Cardiac septum (tissue), 1 donor: ENCODE results near the gene TRIM61. TPM values are rescaled to one million over a fixed set of nuclear protein-coding genes. Genes with fewer than 3 reads are reported as not detected.
"Not testable (repeated sequence)": the region's sequence is repeated elsewhere in the genome, so short reads cannot be mapped to it uniquely, and the experiment has no call there.

ENCODE experiments used
- DNase-seq: peaks from one replicate; pipeline ENCODE4 v3.0.0-alpha.2; 2020; ENCODE audit warnings: low spot score
- intact Hi-C: fragments of 100-400 bp; cut with DNase I; formaldehyde crosslinking; loops from one replicate; pipeline ENCODE4 v1.14.0; 2022
- long read RNA-seq: library from polyadenylated mRNA; unstranded; transcript quantifications from one replicate; pipeline ENCODE4 v2.0.0, GENCODE V29; 2021
- total RNA-seq: library from RNA; stranded (reverse); fragmentation: NEBNext Ultra II Directional; extraction: Animal tissue kit (Norgen Biotek cat#: 25700); gene quantifications from one replicate; pipeline ENCODE4 v1.2.1, GENCODE V29; 2021
- donor health status: DM: no; HTN: no; CAD: no.

Gene TRIM61
- 1.5 TPM for total RNA-seq
- long read RNA-seq, partial matches to known transcripts: 2 of 3 reads
- long read RNA-seq, other reads (novel, unspliced or antisense): 1 of 3 reads

- intact Hi-C loops: no loop called here
- DNase-seq: no peak
Measured at GRCh38 chr4:164977243-164978164, at the start of gene TRIM61. TRIM61 (minus strand) TSS chr4:164977657; CDS start chr4:164970002, 7,655 bp downstream.

DNA sequence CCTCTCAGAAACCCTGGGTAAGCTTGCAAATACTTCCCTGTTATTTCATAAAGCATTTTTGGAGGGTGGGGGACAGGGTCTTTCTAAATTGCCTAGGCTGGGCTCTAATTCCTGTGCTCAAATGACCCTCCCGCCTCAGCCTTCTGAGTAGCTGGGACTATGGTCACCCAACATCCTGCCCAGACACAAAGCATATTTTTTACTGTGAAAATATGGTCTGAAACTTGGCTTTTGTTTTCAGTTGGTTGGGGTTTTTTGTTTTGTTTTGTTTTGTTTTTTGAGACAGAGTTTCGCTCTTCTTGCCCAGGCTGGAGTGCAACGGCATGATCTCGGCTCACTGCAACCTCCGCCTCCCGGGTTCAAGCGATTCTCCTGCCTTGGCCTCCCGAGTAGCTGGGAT lies 48.3 kb upstream of the TRIM61 start:
- DNase-seq, intact Hi-C loops: not testable (repeated sequence)

- intact Hi-C loops, DNase-seq: not testable (repeated sequence)
Measured at GRCh38 chr4:165019995-165020394, 42.5 kb upstream of the TRIM61 start.

GRCh38 chr4:165016971-165017370 lies 39.5 kb upstream of the TRIM61 start:
- intact Hi-C loops: no loop called here
- DNase-seq: no peak

DNA sequence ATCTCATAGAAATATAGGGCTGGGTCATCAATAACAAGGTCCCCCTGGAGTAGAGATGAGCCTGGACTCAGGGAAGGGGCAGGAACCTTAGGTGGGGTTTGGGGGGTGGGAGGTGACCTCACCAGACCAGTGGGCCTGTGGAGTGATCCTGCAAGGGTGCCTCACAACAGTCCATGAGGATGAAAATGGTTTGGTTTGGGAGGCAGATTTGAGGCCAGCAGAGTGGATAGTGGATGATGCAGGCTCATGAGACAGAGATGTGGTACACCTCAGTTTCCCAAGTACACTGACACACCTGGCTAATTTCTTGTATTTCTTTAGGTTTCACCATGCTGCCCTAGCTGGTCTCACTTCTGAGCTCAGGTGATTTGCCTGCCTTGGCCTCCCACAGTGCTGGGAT lies 36.2 kb upstream of the TRIM61 start:
- DNase-seq: no peak
- intact Hi-C loops: no loop called here

GRCh38 chr4:165011403-165011802 lies 33.9 kb upstream of the TRIM61 start:
- DNase-seq: no peak

GRCh38 chr4:165010991-165011390 lies 33.5 kb upstream of the TRIM61 start:
- DNase-seq: no peak
- intact Hi-C loops: no loop called here

More at GRCh38 chr4:165011403-165011802, 33.9 kb upstream of the TRIM61 start:
- intact Hi-C loops: no loop called here

GRCh38 chr4:165010487-165010886 lies 33.0 kb upstream of the TRIM61 start:
- intact Hi-C loops: no loop called here
- DNase-seq: no peak

DNA sequence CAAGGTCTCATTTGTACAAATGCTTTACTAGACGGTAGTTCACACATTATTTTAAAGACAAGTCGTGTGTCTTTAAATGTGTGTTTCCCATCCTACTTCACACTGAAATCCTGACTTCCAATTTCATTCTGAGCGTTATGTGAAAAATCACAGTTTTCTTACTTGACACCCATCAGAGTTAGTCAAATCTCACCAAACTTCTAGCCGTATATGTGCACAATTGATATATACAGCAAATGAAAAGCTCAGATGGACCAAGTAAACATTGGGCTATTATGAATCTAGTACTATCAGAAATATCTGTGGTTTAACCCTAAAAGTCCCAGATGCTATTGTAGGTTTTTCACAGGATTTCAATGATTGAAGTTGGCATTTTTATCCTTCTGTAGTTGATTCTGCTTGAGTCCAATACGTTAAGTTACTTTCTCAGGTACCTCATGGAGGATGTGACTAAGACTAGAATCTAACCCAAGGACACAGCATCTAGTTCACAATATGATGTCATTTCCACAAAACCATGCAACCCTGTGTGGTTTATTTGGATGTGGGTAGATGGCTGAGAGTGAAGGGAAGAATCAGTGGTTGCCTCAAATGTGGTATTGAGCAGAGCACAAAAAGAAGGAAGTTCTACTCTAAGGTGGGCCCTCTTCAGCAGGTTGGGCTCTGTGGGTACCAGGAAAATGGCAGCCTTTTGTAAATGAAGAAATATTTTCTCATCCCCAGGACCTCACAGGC lies 32.2 kb upstream of the TRIM61 start:
- no peak for DNase-seq
- intact Hi-C loops: no loop called here

DNA sequence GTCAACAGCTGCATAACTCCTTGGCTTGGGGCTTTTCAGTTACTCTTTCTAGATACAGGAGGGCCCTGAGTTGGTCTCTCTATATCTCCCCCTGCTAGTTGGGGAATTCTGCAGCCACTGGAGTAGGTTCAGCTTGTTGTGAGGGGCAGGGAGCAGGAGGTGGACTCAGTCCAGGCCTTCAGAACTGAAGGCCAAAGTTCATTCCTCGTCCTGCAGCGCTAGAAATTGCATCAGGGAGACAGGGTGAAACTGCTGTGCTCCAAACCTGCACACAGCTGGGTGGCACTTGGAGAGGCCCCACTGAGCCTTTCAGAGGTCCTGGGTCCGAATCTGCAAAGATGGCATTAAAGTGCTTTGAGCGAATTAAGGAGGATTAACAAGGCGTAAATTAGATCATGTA lies 29.4 kb upstream of the TRIM61 start:
- intact Hi-C loops: no loop called here
- DNase-seq: no peak

GRCh38 chr4:165006456-165006855 lies 29.0 kb upstream of the TRIM61 start:
- no peak for DNase-seq
- intact Hi-C loops: no loop called here

- intact Hi-C loops: no loop called here
- no peak for DNase-seq
Measured at GRCh38 chr4:165005352-165005925, 28.0 kb upstream of the TRIM61 start.

DNA sequence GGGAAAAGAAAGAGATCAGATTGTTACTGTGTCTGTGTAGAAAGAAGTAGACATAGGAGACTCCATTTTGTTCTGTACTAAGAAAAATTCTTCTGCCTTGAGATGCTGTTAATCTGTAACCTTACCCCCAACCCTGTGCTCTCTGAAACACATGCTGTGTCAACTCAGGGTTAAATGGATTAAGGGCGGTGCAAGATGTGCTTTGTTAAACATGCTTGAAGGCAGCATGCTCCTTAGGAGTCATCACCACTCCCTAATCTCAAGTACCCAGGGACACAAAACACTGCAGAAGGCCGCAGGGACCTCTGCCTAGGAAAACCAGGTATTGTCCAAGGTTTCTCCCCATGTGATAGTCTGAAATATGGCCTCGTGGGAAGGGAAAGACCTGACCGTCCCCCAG lies 24.5 kb upstream of the TRIM61 start:
- intact Hi-C loops, DNase-seq: not testable (repeated sequence)

DNA sequence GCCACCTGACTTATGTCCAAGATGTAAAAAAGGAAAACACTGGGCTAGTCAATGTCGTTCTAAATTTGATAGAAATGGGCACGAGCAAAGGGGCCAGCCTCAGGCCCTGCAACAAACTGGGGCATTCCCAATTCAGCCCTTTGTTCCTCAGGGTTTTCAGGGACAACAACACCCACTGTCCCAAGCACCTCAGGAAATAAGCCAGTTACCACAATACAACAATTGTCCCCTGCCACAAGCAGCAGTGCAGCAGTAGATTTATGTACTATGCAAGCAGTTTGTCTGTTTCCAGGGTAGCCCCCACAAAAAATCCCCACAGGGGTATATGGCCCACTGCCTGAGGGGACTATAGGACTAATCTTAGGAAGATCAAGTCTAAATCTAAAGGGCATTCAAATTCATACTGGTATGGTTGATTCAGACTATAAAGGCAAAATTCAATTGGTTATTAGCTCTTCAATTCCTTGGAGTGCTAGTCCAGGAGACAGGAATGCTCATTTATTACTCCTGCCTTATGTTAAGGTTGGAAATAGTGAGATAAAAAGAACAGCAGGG lies 21.1 kb upstream of the TRIM61 start:
- intact Hi-C loops, DNase-seq: not testable (repeated sequence)

GRCh38 chr4:164997941-164998340 lies 20.5 kb upstream of the TRIM61 start:
- intact Hi-C loops: no loop called here

GRCh38 chr4:164997324-164997723 lies 19.9 kb upstream of the TRIM61 start:
- DNase-seq: no peak
- intact Hi-C loops: no loop called here

More at GRCh38 chr4:164997941-164998340, 20.5 kb upstream of the TRIM61 start:
- DNase-seq: no peak

DNA sequence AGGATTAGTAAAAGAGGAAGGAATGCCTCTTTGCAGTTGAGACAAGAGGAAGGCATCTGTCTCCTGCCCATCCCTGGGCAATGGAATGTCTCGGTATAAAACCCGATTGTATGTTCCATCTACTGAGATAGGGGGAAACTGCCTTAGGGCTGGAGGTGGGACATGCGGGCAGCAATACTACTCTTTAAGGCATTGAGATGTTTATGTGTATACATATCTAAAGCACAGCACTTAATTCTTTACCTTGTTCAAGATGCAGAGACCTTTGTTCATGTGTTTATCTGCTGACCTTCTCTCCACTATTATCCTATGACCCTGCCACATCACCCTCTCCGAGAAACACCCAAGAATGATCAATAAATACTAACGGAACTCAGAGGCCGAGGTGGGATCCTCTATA lies 18.7 kb upstream of the TRIM61 start:
- DNase-seq, intact Hi-C loops: not testable (repeated sequence)

GRCh38 chr4:164990786-164991185 lies 13.3 kb upstream of the TRIM61 start:
- DNase-seq, intact Hi-C loops: not testable (repeated sequence)

GRCh38 chr4:164989471-164989870 lies 12.0 kb upstream of the TRIM61 start:
- no peak for DNase-seq
- intact Hi-C loops: no loop called here

- intact Hi-C loops: not testable (repeated sequence)
Measured at GRCh38 chr4:164971929-164972328, 5.5 kb downstream of the TRIM61 start.

More at GRCh38 chr4:164971929-164972328, 5.5 kb downstream of the TRIM61 start:
- DNase-seq: not testable (repeated sequence)
